HG03108 (cell line): ENCODE data around the gene FLNB.

Experiments used
- ATAC-seq: cut with Tn5 transposase; IDR thresholded peaks from one replicate; pipeline ENCODE4 v1.9.1; 2021; ENCODE audit warnings: moderate library complexity; ENCODE audit not compliant: unreplicated experiment

FLNB gene, protein sequence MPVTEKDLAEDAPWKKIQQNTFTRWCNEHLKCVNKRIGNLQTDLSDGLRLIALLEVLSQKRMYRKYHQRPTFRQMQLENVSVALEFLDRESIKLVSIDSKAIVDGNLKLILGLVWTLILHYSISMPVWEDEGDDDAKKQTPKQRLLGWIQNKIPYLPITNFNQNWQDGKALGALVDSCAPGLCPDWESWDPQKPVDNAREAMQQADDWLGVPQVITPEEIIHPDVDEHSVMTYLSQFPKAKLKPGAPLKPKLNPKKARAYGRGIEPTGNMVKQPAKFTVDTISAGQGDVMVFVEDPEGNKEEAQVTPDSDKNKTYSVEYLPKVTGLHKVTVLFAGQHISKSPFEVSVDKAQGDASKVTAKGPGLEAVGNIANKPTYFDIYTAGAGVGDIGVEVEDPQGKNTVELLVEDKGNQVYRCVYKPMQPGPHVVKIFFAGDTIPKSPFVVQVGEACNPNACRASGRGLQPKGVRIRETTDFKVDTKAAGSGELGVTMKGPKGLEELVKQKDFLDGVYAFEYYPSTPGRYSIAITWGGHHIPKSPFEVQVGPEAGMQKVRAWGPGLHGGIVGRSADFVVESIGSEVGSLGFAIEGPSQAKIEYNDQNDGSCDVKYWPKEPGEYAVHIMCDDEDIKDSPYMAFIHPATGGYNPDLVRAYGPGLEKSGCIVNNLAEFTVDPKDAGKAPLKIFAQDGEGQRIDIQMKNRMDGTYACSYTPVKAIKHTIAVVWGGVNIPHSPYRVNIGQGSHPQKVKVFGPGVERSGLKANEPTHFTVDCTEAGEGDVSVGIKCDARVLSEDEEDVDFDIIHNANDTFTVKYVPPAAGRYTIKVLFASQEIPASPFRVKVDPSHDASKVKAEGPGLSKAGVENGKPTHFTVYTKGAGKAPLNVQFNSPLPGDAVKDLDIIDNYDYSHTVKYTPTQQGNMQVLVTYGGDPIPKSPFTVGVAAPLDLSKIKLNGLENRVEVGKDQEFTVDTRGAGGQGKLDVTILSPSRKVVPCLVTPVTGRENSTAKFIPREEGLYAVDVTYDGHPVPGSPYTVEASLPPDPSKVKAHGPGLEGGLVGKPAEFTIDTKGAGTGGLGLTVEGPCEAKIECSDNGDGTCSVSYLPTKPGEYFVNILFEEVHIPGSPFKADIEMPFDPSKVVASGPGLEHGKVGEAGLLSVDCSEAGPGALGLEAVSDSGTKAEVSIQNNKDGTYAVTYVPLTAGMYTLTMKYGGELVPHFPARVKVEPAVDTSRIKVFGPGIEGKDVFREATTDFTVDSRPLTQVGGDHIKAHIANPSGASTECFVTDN (N-terminal part only)

DNA sequence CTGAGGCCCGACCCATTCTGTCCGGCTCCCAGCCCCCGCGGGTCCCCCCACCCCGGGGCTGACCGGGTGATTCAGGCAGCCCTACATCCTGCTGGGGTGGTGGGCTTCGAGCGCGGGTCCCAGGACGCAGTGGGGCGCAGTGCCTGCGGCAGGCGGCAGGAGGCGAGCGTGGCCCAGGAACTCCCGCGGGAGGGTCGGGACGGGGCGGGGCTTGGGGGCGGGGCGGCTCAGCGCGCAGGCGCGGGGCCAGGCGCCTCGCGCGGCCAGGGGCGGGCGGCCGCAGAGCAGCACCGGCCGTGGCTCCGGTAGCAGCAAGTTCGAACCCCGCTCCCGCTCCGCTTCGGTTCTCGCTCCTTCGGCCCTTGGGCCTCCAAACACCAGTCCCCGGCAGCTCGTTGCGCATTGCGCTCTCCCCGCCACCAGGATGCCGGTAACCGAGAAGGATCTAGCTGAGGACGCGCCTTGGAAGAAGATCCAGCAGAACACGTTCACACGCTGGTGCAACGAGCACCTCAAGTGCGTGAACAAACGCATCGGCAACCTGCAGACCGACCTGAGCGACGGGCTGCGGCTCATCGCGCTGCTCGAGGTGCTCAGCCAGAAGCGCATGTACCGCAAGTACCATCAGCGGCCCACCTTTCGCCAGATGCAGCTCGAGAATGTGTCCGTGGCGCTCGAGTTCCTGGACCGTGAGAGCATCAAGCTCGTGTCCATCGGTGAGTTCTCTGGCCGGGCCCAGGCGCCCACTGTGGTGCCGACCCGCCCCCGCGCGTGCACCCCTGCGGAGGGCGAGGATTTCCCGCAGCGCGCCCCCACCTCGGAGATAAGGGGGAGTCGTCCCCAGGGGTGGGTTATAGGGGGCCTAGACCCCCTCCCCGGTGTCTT is at the start of gene FLNB:
TSS of gene FLNB (plus strand) at position 282 of the 885 bp plus-strand sequence. CDS start at position 425, 143 bp downstream.
- ATAC-seq = peak; percentile 61

DNA sequence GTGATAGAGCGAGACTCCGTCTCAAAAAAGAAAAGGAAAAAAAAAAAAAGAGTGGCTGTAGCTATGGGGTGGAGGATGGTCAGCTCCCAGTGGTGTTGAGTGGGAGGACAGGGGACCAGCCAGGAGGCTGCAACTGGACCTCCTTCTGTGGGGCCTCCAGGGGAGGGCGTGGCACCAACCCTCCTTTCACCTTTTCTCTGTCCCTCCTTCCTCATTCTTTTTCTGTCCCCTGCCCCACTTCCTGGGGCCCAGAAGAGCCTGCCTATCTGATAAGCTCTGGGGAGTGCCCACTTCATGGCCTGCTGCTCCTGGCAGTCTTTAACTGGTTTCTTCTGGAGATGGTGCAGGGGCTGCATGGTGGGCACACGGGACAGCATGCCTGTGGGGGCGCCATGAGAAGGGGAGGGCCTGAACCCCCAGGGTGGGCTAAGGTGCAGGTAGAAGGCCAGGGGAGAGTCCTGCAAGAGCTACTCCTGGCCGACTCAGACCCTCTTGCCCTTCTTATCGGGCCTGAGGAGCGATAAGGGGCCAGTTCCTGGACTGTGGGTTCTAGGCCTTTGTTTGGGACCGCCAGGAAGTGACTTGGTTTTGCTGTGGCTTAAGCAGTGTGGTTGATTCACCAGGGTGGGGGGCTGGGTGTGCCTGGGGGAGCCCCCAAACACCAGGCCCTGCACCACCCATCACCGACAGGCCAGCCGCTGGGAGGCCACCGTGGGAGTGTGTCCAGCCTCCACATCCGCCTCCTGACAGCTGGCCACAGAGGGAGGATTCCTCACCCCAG is 49.4 kb upstream of the FLNB start:
- no peak for ATAC-seq

DNA sequence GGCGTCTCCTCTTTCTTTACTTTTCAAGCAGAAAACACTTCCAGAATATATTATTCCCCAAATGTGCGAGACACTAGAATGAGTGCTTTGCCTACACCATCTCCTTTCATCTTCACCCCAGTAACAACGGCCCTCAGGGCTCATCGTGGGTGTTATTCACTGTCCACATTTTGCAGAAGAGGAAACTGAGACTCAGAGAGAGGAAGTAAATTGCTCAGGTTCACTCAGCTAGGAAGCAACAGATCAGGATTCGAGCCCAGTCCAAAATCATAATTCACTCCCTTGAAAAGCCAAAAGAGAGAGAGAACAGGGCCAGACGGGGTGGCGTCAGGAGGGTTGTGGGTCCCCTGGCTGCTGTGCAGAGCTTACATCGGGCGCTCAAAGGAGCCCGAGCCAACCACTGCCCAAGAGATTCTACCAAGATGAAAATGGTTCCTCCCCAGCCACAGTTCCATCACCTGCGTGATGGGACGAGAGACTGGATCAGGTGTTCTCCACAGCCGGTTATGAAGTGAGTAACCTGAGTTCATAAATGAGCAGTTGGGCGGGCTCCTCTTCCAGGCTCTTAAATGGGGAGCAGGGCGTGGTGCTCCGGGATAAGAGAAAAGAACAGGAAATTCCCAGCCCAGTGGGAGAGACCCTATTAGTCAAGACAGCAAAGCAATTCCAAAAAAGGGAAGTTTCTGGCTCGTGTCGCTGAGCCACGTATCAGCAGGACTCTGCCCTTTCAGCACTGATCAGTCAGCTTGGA is 48.6 kb upstream of the FLNB start:
- ATAC-seq = no peak

DNA sequence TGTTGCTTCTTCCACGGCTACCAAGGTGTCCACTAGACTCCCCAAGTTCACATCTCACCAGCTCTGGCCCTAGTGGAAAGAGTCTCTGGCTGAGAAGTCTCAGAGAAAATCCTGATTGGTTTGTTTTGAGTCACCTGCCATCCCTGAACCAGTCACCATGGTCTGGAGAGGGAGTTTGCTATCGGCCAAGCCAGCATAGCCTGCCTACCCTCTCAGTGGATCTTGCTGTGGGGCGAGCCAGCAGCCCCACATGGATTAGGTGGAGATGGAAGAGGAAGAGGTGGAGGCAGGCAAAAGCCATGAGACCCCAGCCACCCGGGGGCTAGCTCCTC is 48.1 kb upstream of the FLNB start:
- ATAC-seq = no peak

DNA sequence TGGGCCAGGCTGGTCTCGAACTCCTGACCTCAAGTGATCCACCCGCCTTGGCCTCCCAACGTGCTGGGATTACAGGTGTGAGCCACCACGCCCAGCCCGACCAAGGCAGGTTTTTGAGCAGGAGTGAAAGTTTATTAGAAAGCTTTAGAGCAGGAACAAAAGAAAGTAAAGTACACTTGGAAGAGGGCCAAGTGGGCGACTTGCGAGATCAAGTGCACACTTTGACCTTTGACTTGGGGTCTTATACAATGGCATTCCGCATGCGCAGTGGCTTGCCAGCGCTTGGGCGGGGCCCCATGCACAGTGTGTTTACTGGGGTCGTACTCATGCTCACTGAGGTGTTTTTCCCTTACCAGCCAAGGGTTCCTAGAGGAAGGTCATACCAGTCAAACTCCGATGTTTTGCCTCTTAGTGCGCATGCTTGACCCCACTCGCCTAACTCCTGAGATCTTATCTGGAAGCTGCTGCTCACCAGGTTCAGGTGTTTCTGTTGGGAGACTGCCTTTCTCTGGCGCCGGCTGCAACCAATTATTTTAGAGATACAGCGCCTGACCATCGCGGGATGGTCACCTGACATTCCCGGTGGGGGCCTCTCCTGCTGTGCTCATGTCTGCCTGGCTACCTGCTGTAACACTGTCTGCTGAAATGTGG is 46.9 kb upstream of the FLNB start:
- ATAC-seq = no peak

DNA sequence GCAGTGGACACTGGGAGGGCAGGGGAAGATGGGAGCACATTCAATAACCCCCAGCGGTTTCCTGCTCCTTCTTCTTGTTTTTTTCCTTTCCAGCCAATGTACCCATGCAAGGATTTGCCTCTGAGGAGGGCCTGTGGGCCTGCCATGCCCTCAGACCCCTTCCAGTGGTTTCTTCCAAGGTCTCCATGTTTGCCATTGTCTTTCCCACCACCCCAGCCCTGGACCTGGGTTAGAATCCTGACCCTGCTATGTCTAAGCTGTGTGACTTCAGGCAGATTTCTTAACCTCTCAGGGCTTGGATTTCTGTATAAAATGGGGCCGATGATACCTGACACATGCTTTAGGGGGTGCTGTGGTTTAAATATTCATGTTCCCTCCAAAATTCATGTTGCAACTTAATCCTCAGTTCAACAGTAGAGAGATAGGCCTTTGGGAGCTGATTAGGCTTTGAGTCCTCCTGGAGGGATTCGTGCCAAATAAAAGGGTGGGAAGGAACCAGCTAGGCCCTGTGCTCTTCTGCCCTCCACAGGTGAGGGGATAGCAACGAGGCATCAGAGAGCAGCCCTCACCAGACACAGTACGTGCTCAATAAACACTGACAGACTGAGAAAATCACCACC is 46.3 kb upstream of the FLNB start:
- ATAC-seq = no peak

DNA sequence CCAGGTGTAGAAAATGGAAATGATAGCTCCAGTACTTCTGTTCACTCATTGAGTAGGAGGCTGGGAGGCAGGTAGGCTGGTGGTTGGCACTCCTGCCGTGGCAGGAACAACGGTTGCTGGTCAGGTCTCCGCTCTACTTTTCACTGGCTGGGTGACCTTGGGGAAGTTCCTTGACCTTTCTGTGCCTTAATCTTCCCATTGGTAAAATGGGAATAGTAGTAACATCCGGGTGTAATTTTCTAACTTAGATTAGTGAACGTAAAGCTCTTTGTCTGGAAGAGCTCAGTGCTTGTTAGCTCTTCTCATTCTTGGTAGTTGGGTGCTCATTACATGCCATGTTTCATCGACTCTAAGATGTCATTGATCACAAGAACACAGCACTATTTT is 45.8 kb upstream of the FLNB start:
- no peak for ATAC-seq

DNA sequence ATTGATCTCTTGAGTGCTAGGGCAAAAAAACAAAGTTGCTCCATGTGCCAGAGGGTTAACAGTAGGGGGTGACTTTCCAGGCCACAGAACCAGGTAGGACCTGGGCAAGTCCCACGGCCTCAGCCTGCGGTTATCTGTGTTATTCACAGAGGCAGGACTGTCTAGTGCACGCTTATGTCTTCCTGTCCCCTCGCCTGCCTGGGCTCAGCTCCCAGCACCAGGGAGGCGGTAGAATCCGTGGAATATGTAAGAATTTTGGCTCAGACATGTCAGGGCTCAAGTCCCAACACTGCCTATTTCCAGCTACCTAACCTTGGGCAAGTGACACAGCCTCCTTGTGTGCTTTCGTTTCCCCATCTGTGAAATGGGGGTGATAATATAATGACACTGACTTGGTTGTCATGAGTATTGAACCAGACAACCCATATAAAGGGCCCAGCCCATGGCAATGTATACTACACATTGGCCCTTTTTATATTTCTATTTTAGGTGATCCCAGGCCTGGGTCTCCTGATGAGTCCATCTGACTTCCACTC is 44.3 kb upstream of the FLNB start:
- ATAC-seq = no peak

DNA sequence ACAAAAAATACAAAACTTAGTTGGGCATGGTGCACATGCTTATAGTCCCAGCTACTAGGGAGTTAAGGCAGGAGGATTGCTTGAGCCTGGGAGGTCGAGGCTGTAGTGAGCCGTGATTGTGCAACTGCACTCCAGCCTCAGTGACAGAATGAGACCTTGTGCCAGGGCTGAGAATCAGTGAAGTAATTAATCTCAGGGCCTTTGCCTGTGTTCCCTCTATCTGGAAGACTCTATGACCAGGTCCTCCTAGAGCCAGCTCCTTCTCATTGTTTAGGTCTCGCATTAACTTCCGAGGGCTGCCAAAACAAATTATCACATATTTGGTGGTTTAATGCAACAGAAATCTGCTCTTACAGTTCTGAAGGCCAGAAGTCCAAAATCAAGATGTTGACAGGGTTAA is 41.4 kb upstream of the FLNB start:
- ATAC-seq = no peak

DNA sequence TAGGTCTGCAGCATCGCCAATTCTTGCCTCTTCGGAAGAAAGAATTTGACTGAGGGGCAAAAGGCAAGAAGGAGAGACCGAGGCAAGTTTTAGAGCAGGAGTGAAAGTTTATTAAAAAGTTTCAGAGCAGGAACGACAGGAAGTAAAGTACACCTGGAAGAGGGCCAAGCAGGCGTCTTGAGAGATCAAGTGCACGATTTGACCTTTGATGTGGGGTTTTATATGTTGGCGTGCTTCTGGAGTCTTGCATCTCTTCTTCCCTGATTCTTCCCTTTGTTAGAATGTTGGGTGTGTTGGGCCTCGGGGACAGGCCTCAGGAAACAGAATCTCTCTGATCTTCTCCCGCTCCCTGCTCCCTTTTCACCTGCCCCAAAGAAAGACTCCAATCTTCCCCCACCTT is 40.6 kb upstream of the FLNB start:
- no peak for ATAC-seq

DNA sequence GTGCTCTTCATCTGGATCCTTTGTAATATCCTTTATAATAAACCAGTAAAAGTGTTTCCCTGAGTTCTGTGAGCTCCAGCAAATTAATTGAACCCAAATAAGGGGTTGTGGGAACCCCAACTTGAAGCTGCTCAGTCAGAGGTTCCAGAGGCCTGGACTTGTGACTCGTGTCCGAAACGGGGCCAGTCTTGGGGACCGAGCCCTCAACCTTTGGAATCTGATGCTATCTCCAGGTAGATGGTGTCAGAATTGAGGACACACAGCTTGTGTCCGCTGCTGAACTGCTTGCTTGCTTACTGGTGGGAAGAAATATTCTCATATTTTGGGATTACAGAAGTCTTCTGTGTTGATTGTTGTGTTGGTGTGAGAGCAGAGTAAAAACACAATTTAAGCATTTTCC is 39.7 kb upstream of the FLNB start:
- no peak for ATAC-seq

DNA sequence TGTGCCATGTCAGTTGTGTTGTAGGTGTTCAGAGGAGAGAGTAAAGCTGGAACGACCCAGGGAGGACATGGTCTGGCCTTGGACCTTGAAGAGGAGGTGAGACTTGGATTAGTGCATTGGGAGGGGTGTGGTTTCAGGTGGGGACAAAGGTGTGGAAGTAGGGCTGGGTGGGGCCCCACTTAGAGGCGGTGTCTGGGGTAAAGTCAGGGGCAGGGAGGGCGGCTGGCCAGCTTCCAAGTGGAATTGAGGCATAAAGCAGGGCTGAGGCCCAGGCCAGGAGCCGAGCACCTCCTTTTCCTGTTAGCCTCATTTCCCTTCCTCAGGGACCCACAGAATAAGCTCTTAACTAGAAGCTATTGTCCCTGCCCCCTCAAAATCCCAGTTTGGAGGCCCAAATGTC is 36.2 kb upstream of the FLNB start:
- ATAC-seq = no peak

DNA sequence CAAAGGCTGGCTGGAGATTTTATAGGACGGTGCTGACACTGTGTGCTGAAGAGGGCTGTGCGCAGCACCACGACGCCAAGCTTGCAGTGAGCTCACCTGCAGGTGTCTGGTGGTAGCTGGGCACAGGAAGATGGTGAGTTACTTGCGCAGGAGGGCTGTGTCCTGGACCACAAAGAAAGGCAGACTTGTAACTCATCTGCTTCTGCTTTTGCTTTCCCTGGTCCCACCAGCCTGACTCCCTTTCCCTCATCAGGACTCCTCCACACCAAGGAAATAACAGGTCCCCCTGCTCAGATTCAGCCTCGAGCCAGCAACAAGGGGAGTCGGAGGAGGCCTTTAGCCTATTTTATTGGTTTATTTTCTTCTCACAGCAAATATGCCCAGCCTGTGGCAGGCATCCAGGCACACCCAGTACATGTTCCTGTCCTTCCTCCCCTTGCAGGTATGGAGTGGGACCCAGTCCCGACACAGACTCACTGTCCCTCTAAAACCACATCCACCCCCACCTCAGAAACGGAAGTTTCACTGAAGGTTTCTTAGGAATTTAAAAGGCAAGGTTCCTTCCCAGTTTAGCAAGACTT is 35.6 kb upstream of the FLNB start:
- no peak for ATAC-seq

DNA sequence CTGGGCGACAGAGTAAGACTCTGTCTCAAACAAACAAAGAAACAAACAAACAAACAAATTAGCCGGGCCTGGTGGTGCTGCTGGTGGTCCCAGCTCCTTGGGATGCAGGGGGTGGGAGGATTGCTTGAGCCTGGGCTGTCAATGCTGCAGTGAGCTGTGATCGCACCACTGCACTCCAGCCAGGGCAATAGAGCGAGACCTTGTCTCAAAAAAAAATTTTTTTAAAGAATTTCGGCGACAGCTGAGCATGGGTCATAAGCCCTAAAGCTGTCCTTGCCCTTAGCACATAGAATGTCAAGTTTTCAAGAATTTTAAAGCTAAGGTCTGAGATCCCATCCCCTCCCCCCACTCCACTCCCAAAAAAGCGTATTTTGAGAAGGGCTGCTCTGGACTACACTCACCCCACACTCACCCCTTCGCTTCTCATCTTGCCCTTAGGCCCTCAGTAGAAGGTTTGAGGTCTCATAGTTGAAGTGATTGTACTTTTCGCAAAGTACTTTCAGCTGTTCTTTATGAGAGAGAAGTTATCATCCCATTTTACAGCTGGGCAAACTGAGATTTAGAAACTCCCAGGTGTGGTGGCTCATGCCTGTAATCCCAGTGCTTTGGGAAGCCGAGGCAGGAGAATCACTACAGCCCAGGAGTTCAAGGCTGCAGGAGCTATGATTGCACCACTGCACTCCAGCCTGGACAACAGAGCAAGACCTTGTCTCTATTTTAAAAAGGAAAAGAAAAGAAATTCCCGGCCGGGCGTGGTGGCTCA is 34.3 kb upstream of the FLNB start:
- ATAC-seq = no peak

DNA sequence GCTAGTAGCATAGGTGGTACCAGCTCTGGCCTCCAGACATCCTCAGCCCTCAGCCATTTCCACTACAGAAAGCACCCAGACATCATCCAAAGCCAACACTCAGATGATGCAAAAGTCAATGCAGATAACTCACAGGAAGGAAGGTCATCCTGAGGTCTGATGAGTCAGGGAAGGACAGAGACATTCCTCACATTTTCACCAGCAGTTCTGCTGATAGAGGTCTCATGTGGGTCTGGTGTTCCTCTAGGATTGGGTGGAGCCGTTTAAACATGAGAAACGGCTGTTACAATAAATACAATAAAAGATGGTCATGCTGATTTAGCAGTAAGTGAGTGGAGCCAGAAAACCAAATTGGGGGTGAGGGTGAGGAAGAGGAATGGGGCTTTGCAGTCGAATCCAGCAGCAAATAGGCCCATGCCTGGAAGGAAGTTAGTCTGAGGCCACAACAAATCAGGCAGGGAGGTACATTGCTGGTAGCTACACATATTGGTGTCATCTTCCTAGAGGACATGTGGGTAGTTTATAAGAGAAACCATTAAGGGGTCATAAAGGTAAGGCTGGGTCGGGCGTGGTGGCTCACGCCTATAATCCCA is 33.3 kb upstream of the FLNB start:
- ATAC-seq = no peak

DNA sequence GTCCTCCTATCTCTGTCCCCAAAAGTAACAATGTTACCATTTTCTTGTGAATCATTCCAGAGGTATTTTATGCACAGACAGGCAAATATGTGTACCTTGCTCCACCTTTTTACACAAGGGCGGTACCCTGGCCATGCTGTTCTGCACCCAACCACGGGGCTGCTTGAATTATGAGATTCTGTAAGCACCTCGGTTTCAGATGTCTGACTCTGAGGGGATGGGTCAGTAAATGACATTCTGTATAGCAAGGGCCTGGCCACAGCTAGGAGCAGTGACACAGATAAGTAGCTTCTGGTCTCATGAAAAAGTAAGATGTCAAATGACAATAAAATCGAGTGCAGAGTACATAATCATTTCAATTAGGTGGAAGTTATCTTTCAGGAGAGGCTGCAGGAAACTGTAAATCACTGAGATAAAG is 30.4 kb upstream of the FLNB start:
- ATAC-seq = no peak
